ENCODE results near the gene LRP4. TPM values are rescaled to one million over a fixed set of nuclear protein-coding genes. Genes with fewer than 3 reads are reported as not detected.

LRP4 gene
- total and polyA plus RNA-seq, 8 donors = 1.3 to 27.0 (median 9.4) TPM

DNA sequence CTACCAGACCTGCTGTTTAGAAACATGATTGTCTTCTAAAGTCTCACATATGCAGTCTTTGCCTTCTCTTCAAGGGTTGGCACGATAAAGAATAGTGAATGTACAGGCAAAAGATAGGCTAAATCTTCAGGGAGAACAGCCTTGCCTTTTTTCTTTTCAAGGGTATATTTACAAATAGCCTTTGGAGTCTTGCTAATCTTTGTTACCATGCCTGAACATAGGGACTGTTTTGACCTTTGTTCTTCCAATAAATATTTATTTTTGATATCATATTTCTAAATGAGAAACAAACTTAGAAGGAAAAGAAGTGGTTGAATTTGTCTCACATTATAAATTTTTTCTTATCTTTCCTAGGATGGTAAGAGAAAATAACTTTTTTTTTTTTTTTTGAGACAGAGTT, 30.9 kb upstream of the LRP4 start:
- H3K36me3 ChIP-seq = no peaks in the 10 kb centered on the region
- peak; percentile 38 to 65 (median 48) for ATAC-seq
- no peaks in the 10 kb centered on the region for H3K27me3 ChIP-seq
- TF ChIP-seq, protein P1, sequence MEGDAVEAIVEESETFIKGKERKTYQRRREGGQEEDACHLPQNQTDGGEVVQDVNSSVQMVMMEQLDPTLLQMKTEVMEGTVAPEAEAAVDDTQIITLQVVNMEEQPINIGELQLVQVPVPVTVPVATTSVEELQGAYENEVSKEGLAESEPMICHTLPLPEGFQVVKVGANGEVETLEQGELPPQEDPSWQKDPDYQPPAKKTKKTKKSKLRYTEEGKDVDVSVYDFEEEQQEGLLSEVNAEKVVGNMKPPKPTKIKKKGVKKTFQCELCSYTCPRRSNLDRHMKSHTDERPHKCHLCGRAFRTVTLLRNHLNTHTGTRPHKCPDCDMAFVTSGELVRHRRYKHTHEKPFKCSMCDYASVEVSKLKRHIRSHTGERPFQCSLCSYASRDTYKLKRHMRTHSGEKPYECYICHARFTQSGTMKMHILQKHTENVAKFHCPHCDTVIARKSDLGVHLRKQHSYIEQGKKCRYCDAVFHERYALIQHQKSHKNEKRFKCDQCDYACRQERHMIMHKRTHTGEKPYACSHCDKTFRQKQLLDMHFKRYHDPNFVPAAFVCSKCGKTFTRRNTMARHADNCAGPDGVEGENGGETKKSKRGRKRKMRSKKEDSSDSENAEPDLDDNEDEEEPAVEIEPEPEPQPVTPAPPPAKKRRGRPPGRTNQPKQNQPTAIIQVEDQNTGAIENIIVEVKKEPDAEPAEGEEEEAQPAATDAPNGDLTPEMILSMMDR (IDR thresholded peaks at IDR 0.05) = no peak
- no peak overlapping the region for H3K4me3 ChIP-seq
- H3K4me1 ChIP-seq = peaks cover 14 to 25% (median 15%) of the 10 kb centered on the region in 3 donors
- 36 to 42% methylated on average over 1 of the region's 1 CpG for WGBS, 2 donors
- intact Hi-C loops (cut with DNase I) = no loop called here
- H3K27ac ChIP-seq = peak overlapping the region in 1 of 4 donors; percentile 60
- FAIRE-seq = no peak
- H3K9me3 ChIP-seq = no peaks in the 10 kb centered on the region
- DNase-seq = no peak

DNA sequence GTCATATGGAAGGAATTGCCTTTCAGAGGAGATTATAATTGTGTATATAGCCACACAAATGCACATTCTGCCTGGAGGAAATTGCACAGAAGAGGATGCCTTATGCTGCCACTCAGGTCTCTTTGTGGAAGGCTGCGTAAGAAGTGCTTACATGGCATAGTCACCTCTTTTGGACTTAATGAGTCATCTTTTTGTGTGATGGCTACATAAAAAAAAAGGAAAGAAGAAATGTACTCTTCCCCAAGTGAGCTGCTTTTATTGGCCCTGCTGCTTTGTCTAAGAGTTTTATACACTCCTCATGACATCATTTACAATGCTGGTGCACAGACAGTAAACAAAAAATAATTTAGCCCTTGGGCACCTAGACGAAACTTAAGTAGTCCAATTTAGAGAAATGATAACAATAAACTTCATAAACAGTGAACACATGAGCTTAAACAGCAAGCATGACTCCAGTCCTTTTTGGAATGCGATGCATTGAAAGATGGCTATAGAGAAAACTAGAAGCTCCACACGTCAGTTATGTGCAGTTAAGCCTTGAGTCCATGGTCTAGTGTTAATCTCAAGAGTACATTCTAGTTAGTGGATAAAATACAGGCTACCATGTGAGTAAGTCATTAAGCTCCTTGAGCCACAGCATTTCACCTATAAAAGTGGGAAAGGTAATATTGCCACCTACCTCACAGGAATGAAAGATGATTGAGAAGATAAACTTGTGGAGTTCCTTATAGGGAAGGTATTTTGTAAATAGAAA, 30.2 kb upstream of the LRP4 start:
- 63 to 64% methylated on average over 4 of the region's 4 CpGs for WGBS, 2 donors
- H3K27me3 ChIP-seq = no peaks in the 10 kb centered on the region
- peaks cover 14 to 25% (median 15%) of the 10 kb centered on the region in 3 donors for H3K4me1 ChIP-seq
- intact Hi-C loops (cut with DNase I) = no loop called here
- DNase-seq = no peak
- FAIRE-seq = peak; percentile 47
- no peak overlapping the region for H3K4me3 ChIP-seq
- H3K27ac ChIP-seq = peak overlapping the region in 2 of 4 donors; percentile 60
- peak; percentile 56 to 78 (median 62) for ATAC-seq
- TF ChIP-seq, protein P1 (IDR thresholded peaks at IDR 0.05) = no peak
- no peaks in the 10 kb centered on the region for H3K9me3 ChIP-seq
- no peaks in the 10 kb centered on the region for H3K36me3 ChIP-seq

DNA sequence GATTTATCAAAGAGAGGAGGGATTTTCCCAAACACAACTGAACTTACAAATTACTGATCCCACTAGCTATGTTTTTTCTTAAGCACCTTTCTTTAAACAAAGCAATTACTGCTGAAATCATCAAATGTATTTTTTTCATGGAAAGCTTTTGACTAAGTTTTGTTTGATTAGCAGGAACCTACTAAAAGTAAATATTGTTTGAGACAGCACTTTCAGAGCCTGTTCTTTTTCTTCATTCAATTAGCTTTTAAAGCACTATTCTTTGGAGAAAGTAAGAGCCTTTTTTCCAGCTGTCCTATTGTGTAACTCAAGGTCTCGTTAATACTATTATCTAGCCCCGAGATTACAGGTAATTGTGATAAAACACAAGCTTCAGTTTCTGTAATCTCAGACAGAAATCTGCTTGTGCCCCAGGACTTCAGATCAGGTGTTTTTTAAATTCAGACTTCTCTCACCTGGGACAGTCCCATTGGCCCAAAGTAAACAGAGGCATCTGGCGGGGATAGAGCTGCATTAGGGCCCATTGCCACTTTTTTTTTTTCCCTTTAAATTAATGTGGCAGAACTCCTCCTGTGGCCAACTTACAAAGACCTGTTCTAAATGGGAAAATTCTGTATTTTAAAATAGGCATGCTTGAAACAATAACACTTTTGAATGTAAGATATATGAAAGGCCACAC, 29.2 kb upstream of the LRP4 start:
- ATAC-seq = peak; percentile 69 to 81 (median 74)
- no peaks in the 10 kb centered on the region for H3K36me3 ChIP-seq
- peak in 1 of 6 donors; percentile 42 for DNase-seq
- H3K4me1 ChIP-seq = peaks cover 14 to 25% (median 15%) of the 10 kb centered on the region in 3 donors
- TF ChIP-seq, protein P1 (IDR thresholded peaks at IDR 0.05) = no peak
- 8 to 11% methylated on average over 3 of the region's 3 CpGs for WGBS, 2 donors
- no peaks in the 10 kb centered on the region for H3K9me3 ChIP-seq
- no peak for FAIRE-seq
- H3K4me3 ChIP-seq = no peak overlapping the region
- intact Hi-C loops (cut with DNase I) = no loop called here
- H3K27me3 ChIP-seq = no peaks in the 10 kb centered on the region
- H3K27ac ChIP-seq = peak overlapping the region in 3 of 4 donors; percentile 19 to 60 (median 60)

DNA sequence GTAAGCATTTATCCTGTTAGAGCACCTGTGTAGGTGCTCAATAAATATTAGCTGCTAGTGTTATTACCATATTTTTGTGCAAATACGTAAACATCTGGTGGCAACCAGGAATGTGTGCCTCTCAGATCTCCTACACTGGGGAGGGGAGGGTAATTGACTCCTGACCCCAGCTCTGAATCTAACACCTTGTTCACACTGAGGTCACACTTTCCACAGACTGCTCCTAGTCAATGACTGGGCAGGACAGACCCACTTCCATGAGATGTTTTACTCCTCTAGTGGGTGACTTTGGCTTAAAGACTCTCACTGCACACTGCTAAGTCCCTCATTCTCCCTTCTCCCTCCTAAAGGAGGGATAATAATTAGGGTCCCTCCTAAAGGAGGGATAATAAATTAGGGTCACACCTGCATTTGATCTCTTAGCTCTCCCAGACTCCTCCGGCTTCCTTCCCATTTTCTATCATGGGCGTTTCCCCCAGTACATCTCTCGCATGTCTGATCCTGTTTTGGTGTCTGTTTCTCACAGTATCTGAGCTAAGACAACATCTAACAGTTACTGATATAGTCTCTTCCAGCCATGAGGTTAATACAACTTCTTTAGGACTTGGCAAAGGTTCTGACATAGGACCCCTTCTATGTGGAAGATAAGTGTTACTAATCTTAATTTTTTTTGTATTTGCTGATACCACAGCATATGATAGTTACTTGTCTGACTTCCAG, 26.2 kb upstream of the LRP4 start:
- no peak for DNase-seq
- H3K27me3 ChIP-seq = no peaks in the 10 kb centered on the region
- H3K9me3 ChIP-seq = no peaks in the 10 kb centered on the region
- no peak for ATAC-seq
- peaks cover 14 to 25% (median 15%) of the 10 kb centered on the region in 3 donors for H3K4me1 ChIP-seq
- H3K36me3 ChIP-seq = no peaks in the 10 kb centered on the region
- 89% methylated on average over 4 of the region's 4 CpGs for WGBS, 2 donors
- no peak overlapping the region for H3K27ac ChIP-seq
- intact Hi-C loops (cut with DNase I) = no loop called here
- H3K4me3 ChIP-seq = no peak overlapping the region
- FAIRE-seq = no peak
- TF ChIP-seq, protein P1 (IDR thresholded peaks at IDR 0.05) = no peak
